ENCODE measurements around the gene KCNK1. TPM values are rescaled to one million over a fixed set of nuclear protein-coding genes. Genes with fewer than 3 reads are reported as not detected.
"Not testable (repeated sequence)": the region's sequence is repeated elsewhere in the genome, so short reads cannot be mapped to it uniquely, and the experiment has no call there.

KCNK1 gene
- total and polyA plus RNA-seq, 12 donors: 0.83 to 9.7 (median 3.7) TPM

DNA sequence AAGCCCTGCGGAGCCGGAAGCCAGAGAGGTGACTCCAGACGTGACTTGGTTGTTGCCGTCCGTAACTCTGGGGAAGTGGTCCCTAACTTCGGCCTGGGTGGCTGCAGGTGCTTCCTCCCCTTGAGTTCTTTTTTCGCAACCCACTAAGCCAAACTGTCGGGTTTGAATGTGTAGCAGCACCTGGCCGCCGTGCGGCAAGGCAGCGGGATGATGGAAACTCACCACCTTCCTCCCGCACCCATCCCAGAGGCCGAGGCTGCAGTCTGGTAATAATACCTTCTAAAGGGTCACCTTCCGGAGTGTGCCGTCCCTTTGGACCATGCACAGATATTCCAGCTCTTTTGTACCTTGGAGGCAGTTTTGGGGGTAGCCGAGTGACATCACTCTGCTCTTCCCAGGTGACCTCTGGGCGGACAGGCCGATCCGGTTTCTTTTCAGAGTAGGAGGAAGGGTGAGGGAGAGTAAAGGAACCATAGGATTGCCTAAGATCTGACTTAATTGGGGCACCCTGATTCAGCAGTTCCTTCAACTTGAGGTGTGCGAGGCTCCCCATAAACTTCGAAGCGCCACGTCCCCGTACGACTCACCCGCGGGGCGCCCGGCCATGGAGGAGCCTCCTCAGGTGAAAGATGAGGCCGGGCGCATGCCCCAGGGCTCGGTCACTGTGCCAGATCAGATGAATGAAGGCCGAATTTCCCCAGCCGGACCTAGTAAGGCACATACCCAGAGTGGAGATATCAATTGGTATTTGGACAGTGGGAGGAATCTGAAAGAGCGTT is 1.0 kb downstream of the KCNK1 start:
- TF ChIP-seq, protein P1, sequence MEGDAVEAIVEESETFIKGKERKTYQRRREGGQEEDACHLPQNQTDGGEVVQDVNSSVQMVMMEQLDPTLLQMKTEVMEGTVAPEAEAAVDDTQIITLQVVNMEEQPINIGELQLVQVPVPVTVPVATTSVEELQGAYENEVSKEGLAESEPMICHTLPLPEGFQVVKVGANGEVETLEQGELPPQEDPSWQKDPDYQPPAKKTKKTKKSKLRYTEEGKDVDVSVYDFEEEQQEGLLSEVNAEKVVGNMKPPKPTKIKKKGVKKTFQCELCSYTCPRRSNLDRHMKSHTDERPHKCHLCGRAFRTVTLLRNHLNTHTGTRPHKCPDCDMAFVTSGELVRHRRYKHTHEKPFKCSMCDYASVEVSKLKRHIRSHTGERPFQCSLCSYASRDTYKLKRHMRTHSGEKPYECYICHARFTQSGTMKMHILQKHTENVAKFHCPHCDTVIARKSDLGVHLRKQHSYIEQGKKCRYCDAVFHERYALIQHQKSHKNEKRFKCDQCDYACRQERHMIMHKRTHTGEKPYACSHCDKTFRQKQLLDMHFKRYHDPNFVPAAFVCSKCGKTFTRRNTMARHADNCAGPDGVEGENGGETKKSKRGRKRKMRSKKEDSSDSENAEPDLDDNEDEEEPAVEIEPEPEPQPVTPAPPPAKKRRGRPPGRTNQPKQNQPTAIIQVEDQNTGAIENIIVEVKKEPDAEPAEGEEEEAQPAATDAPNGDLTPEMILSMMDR (IDR thresholded peaks at IDR 0.05): no peak
- peak in 1 of 2 donors; percentile 9 for TF ChIP-seq POLR2A (IDR thresholded peaks at IDR 0.05)
- DNase-seq: peak in 3 of 7 donors; percentile 13 to 47 (median 32)
- Histone ChIP-seq H3K27ac (peak overlapping the region in 1 of 5 donors; percentile 79), H3K4me3 (peak overlapping the region in 2 of 4 donors; percentile 2 to 66), H3K9me3 (replicated peaks in 1 of 3) (no peaks in the 10 kb centered on the region), H3K36me3 (replicated peaks in 1 of 2) (no peaks in the 10 kb centered on the region), H3K27me3 (no peaks in the 10 kb centered on the region), H3K4me1 (replicated peaks in 1 of 2) (no peaks in the 10 kb centered on the region)
- WGBS, 4 donors: 14 to 25% (median 19%) methylated on average over 18 to 36 of the region's 36 CpGs
- intact Hi-C loops (cut with DNase I): no loop called here

DNA sequence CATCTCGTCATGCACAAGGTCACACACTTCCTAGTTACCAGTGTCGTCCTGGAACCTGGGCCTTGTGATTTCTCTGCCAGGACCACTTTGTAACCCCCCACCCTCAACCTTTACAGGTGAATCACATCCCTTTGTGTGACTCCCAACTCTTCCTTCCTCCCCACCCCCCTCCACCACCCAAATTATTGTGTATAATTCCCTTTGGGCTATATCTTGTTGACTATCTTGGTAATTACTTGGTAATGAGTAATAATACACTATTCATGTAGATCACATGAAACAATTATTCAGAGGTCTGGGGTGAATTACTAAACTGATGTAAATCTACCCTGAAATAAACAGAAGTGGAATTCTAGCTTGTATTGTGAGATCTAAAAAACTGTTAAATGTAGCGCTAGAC is 1.7 kb downstream of the KCNK1 start:
- no peaks in the 10 kb centered on the region for H3K36me3 ChIP-seq (replicated peaks in 1 of 2)
- H3K4me3 ChIP-seq: peak overlapping the region in 1 of 4 donors; percentile 66
- WGBS, 4 donors: 50 to 68% (median 58%) methylated on average over 3 of the region's 3 CpGs
- DNase-seq: no peak
- H3K4me1 ChIP-seq (replicated peaks in 1 of 2): no peaks in the 10 kb centered on the region
- no peak overlapping the region for H3K27ac ChIP-seq
- TF ChIP-seq, protein P1 (IDR thresholded peaks at IDR 0.05): no peak
- no peak for TF ChIP-seq POLR2A (IDR thresholded peaks at IDR 0.05)
- no peaks in the 10 kb centered on the region for H3K27me3 ChIP-seq
- H3K9me3 ChIP-seq (replicated peaks in 1 of 3): no peaks in the 10 kb centered on the region
- intact Hi-C loops (cut with DNase I): no loop called here

DNA sequence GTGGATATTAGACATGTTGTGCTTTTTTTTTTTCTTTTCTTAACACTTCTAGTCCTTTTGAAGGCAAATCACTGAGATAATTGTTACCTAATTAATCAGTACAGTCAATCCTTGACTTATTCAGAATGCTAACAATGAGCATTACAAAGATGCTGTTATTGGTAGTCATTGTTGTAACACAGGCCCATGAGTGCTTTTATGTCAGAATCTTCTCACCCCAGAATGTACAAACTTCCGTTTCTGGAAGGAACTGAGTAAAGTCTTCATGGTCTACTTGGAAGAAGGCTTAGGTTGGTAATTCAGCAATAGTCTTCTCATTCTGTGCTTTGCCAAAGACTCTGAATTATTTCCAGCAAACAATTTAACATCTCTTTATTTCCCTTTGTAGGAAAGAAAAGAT is 3.1 kb downstream of the KCNK1 start:
- H3K27ac ChIP-seq: no peak overlapping the region
- no peak for DNase-seq
- no peaks in the 10 kb centered on the region for H3K9me3 ChIP-seq (replicated peaks in 1 of 3)
- 64 to 78% (median 73%) methylated on average over 1 of the region's 1 CpG for WGBS, 4 donors
- H3K36me3 ChIP-seq (replicated peaks in 1 of 2): no peaks in the 10 kb centered on the region
- H3K4me3 ChIP-seq: no peak overlapping the region
- H3K27me3 ChIP-seq: no peaks in the 10 kb centered on the region
- intact Hi-C loops (cut with DNase I): no loop called here
- TF ChIP-seq POLR2A (IDR thresholded peaks at IDR 0.05): no peak
- TF ChIP-seq, protein P1 (IDR thresholded peaks at IDR 0.05): no peak
- H3K4me1 ChIP-seq (replicated peaks in 1 of 2): no peaks in the 10 kb centered on the region

DNA sequence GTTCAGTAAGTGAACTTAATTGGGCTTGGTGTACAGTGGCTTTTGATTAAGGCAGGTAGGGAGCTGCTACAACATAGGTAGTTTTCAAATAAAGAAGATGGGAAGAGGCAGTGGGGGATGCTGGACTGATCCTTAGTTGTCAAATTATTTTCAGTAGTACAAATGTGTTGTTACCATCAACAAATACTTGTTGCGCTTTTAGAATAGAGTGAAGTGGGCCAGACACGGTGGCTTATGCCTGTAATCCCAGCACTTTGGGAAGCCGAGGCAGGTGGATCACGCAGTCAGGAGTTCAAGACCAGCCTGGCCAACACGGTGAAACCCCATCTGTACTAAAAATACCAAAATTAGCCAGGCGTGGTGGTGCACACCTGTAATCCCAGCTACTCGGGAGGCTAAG is 5.5 kb downstream of the KCNK1 start:
- H3K4me3 ChIP-seq; H3K4me1 ChIP-seq (replicated peaks in 1 of 2); intact Hi-C loops (cut with DNase I); DNase-seq; H3K9me3 ChIP-seq (replicated peaks in 1 of 3); H3K27me3 ChIP-seq; H3K36me3 ChIP-seq (replicated peaks in 1 of 2); H3K27ac ChIP-seq: not testable (repeated sequence)
- WGBS, 4 donors: 89 to 96% (median 95%) methylated on average over 7 of the region's 7 CpGs

DNA sequence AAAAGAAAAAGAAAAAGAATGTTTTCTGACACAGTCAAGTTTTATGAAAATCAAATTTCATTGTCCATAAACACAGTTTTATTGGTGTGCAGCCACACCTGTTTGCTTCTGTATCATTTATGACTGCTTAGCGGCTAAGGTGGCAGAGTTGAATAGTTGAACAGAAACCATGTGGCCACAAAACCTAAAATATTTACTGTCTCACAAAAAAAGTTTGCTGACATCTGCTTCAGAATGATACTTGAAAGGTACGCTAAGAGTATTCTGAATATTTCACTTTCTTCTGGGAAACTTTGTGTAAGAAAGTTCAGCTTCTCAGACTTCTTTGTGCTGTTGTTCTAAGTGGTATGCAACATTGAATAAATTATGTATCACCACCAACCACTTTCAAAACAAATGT is 6.2 kb downstream of the KCNK1 start:
- H3K27me3 ChIP-seq: no peaks in the 10 kb centered on the region
- no peak for DNase-seq
- H3K4me1 ChIP-seq (replicated peaks in 1 of 2): no peaks in the 10 kb centered on the region
- no peak for TF ChIP-seq POLR2A (IDR thresholded peaks at IDR 0.05)
- TF ChIP-seq, protein P1 (IDR thresholded peaks at IDR 0.05): no peak
- intact Hi-C loops (cut with DNase I): no loop called here
- 76 to 100% (median 94%) methylated on average over 2 of the region's 2 CpGs for WGBS, 4 donors
- no peak overlapping the region for H3K27ac ChIP-seq
- H3K4me3 ChIP-seq: no peak overlapping the region
- no peaks in the 10 kb centered on the region for H3K36me3 ChIP-seq (replicated peaks in 1 of 2)
- H3K9me3 ChIP-seq (replicated peaks in 1 of 3): no peaks in the 10 kb centered on the region
